Left lobe of liver (tissue), 2 donors: ENCODE results near the gene PROZ. TPM values are rescaled to one million over a fixed set of nuclear protein-coding genes. Genes with fewer than 3 reads are reported as not detected.
"Not testable (repeated sequence)": the region's sequence is repeated elsewhere in the genome, so short reads cannot be mapped to it uniquely, and the experiment has no call there.

Experiments
- ATAC-seq: fragments of 200-7000 bp; cut with Tn5 transposase; one replicate; pipeline ENCODE4 v1.9.1; 2020; ENCODE audit warnings: mild to moderate bottlenecking, moderate library complexity
- DNase-seq: peaks from one replicate; pipeline ENCODE4 v3.0.0-alpha.2; 2020; ENCODE audit warnings: low spot score
- total RNA-seq: library from RNA; stranded (reverse); gene quantifications from one replicate; pipeline ENCODE4 v1.2.1, GENCODE V29; 2021
- donor health status: DM: no; HTN: no; CAD: no; lungs with moderate emphysema.
- donor health status: DM: no; HTN: yes; CAD: no.

The PROZ gene
- total RNA-seq: 50.2 TPM

GRCh38 chr13:113157929-113158747 is at the start of gene PROZ:
Gene PROZ, plus strand, starts transcription at chr13:113158648. Its CDS starts 13 bp downstream, at chr13:113158661.
- ATAC-seq: peak; percentile 77
- peak; percentile 85 for DNase-seq

DNA sequence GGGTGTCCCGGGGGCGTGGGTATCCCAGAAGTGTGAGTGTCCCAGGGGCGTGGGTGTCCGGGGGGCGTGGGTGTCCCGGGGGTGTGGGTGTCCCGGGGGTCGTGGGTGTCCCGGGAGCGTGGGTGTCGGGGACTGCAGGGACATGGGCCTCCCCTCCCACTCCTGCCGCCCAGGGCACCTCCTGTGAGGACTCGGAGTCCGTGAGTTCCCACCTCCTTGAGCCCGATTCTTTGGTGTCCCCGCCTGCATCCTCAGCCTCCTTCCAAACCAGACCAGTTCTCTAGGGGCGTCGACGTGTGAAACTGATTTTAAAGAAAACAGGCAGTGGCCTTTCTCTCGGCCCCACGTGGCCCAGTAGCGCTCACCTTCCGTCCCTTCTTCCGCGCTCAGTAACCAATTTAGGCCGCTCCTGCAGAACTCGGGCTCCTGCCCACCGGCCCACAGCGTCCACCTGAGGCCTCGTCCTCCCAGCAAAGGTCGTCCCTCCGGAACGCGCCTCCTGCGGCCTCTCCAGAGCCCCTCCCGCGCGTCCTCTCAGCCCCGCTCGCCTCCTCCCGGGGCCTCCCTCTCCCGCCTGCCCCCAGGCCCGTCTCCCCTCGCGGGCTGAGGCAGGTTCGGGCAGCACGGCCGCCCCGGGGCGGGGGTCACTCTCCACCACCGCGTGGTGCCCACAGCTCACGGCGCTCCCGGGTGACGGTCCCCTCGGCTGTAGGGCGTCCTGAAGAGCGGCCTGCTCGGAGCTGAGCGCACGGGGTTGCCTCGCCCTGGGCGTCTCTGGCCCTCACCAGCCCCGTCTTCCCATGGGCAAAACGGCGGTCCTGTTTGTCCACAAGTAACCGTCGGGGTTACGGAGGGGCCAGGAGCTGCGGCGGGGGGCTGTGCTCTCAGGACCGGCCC is 49.0 kb upstream of the PROZ start:
- no peak for DNase-seq
- ATAC-seq: no peak

DNA sequence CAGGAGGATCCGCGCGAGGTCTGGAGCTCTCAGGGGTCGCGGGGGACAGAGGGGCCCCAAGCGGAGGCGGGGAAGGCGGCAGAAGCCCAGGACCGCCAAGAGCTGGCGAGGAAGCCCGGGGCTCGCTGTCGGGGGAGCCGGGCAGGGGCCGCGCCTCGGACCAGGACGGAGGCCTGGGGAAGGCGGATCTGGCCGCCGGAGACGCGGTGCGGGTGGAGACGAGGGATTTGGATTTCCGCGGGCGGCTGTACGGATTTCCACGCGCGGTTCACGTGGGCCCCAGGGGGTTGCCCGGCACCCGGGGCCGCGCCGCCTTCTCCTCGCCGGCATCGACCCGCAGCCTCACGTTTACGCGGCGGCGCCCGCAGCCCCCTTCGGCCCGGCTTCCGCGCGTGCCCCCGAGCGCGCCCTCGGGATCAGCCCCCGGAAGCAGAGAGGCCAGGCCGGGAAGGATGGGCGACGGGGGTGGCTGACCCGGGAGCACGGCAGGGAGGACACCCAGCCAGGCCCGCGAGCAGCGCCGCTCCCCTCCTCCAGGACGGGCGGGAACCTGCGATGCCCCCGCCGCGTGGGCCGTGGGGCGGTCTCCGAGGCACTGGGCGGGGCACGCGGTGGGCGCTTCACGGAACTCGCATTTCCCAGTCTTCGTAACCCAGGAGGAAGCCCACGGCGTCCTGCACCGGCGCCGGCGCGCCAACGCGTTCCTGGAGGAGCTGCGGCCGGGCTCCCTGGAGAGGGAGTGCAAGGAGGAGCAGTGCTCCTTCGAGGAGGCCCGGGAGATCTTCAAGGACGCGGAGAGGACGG is 48.2 kb upstream of the PROZ start:
- DNase-seq (peak; percentile 38), ATAC-seq (no peak)

DNA sequence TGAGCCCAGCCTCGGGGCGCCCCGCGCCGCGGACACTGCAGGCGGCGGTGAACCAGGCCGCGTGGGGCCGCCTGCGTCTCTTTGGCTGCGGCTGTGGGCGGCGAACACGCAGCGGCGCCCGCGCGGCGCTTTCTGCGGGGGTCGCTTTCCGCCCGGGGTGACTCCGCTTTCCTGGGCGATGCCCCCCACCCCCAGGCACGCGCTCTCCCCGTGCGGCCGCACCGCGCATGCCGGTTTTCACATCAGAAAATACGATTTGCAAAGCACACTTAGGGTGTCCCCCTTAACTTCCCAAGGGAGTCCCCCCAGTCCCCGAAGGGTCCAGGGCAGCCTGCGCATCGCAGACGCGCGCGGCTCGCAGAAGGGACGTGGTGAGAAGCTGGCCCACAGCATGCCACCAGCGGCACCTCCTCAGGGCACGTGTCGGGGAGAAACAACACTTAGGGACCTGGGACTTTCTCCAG is 47.6 kb upstream of the PROZ start:
- DNase-seq (peak; percentile 40), ATAC-seq (no peak)

DNA sequence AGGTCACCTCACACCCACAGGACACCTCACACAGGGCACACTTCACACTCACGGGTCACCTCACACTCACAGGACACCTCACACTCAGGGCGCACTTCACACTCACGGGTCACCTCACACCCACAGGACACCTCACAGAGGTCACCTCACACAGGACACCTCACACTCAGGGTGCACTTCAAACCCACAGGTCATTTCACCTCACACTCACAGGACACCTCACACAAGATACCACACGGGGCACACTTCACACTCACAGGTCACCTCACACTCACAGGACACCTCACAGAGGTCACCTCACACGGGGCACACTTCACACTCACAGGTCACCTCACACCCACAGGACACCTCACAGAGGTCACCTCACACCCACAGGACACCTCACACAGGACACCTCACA is 46.6 kb upstream of the PROZ start:
- DNase-seq: peak; percentile 33
- not testable (repeated sequence) for ATAC-seq

DNA sequence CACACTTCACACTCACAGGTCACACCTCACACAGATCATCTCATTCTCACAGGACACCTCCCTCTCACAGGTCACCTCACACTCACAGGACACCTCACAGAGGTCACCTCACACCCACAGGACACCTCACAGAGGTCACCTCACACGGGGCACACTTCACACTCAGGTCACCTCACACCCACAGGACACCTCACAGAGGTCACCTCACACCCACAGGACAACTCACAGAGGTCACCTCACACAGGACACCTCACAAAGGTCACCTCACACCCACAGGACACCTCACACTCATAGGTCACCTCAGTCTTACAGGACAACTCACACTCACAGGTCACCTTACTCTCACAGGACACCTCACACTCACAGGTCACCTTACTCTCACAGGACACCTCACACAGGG is 46.0 kb upstream of the PROZ start:
- DNase-seq: peak; percentile 14
- not testable (repeated sequence) for ATAC-seq

GRCh38 chr13:113112893-113113845 is 45.3 kb upstream of the PROZ start:
- ATAC-seq (peak; percentile 47), DNase-seq (peak; percentile 33)

GRCh38 chr13:113113846-113114271 is 44.6 kb upstream of the PROZ start:
- no peak for ATAC-seq
- DNase-seq: peak; percentile 31

DNA sequence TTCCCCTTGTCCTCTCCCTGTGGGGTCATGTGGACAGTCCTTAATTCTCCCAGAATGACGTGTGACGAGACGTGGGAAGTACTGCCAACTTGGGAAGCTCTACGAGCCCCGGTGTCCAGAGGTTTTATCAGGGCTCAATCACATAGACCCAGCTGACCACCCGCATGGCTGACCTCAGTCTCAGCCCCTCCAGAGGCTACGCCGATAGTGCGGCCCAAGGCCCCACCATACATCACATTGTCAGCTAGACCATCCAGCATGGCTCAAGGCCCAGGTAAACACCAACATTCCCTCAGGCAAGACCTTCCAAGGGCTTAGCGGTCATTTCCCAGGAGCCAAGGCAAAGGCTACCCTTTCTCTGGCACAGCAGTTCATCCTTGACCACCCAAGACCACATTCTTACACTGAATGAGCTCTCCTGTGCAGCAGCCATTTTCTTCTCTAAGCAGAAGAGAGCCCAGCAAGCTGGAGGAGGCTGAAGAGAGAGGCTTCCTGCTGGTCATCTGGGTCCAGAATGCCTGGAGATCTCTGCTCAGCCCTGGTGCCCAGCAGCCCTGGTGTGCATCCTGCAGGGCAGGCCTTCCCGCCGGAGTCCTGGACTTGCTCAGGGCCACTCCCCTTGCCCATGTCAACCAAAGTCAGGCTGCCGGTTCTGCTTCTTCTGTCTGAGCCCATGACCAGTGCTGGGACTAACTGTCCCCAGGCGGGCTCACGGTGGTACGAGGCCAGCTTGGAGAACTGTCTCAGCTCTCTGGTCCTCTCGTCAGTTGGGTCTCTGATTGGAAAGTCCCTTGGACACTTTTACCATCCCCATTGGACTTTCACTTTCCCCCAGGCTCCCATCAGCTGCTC is 43.7 kb upstream of the PROZ start:
- no peak for ATAC-seq
- DNase-seq: peak; percentile 21

- ATAC-seq (no peak), DNase-seq (peak; percentile 42)
These were observed 42.9 kb upstream of the PROZ start for GRCh38 chr13:113115363-113116205.

DNA sequence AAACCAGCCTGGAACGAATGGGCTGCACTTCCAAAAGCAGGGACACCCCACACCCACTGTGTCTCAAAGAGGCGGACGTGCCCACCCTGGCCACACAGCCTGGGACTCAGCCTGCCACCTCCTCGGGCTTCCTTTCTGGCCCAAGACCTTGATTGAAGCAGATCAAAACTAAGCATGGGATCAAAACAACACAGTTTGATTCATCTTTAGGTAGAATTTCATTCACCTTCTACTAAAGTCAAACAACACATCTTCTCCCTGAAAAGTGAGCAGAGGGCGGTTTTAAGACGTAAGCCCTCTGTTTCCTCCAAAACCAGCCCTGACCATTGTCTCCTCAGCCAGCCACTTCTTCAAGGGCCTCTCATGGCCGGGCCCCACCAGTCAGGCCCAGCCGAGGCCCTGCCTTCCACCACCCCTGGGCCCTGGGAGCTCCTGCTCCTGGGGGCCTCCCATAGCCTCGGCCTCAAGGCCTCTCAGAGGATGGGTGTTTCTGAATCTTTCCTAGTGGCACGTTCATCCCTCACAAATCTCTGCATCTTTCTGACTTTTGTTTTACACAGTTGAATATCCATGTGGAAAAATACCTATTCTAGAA is 42.1 kb upstream of the PROZ start:
- DNase-seq (peak; percentile 27), ATAC-seq (no peak)

GRCh38 chr13:113116871-113117271 is 41.6 kb upstream of the PROZ start:
- ATAC-seq (no peak), DNase-seq (peak; percentile 38)

DNA sequence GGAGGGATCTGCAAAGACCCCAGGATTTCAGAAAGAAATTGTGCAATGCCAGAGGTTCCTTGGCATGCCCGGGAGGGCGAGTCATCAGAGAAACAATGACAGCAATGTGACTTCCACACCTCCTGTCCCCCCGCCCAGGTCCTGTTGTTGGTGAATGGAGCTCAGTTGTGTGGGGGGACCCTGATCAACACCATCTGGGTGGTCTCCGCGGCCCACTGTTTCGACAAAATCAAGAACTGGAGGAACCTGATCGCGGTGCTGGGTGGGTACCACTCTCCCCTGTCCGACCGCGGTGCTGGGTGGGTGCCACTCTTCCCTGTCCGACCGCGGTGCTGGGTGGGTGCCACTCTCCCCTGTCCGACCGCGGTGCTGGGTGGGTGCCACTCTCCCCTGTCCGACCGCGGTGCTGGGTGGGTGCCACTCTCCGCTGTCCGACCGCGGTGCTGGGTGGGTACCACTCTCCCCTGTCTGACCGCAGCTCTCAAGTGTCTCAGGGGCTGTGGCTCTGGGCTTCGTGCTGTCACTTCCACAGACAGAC is 41.0 kb upstream of the PROZ start:
- peak; percentile 42 for DNase-seq
- ATAC-seq: no peak

DNA sequence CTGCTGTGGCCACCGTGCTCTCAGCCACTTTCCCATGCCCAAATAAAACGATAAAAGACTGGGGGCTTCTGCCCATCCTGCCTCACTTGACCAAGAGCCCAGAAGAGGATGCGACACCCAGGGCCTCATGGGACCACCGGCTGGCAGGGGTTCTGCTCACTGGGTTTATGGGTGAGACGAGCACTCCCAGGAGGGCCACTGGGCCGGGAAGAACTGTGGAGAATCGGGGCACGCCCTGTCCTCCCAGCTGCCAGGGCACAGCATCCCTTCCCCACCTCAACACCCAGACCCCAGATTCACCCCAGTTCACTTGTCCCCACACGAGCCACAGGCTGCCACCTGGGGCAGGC is 40.6 kb upstream of the PROZ start:
- DNase-seq (peak; percentile 37), ATAC-seq (no peak)

DNA sequence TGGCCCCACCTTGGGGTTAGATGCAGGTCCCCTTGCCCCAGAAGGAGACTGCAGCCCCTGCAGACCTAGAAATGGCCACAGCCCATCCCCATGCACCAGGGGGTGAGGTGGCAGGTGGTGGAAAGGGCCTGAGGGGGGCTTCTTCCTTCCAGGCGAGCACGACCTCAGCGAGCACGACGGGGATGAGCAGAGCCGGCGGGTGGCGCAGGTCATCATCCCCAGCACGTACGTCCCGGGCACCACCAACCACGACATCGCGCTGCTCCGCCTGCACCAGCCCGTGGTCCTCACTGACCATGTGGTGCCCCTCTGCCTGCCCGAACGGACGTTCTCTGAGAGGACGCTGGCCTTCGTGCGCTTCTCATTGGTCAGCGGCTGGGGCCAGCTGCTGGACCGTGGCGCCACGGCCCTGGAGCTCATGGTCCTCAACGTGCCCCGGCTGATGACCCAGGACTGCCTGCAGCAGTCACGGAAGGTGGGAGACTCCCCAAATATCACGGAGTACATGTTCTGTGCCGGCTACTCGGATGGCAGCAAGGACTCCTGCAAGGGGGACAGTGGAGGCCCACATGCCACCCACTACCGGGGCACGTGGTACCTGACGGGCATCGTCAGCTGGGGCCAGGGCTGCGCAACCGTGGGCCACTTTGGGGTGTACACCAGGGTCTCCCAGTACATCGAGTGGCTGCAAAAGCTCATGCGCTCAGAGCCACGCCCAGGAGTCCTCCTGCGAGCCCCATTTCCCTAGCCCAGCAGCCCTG is 40.0 kb upstream of the PROZ start:
- DNase-seq (peak; percentile 44), ATAC-seq (no peak)

DNA sequence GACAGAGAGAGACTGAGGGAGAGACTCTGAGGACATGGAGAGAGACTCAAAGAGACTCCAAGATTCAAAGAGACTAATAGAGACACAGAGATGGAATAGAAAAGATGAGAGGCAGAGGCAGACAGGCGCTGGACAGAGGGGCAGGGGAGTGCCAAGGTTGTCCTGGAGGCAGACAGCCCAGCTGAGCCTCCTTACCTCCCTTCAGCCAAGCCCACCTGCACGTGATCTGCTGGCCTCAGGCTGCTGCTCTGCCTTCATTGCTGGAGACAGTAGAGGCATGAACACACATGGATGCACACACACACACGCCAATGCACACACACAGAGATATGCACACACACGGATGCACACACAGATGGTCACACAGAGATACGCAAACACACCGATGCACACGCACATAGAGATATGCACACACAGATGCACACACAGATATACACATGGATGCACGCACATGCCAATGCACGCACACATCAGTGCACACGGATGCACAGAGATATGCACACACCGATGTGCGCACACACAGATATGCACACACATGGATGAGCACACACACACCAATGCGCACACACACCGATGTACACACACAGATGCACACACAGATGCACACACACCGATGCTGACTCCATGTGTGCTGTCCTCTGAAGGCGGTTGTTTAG is 39.2 kb upstream of the PROZ start:
- no peak for ATAC-seq

More for the DNA sequence above, 39.2 kb upstream of the PROZ start:
- peak; percentile 40 for DNase-seq
